Stimulated activated CD8-positive, alpha-beta memory T cell treated with anti-CD3 and anti-CD28 coated beads, Interleukin-15, amount 100 ng/mL, for 4 hours (primary cell): ENCODE measurements around the gene JADE2.

Source experiments
- DNase-seq, 2 donors: peaks; one replicate each; pipeline ENCODE4 v3.0.0-alpha.2; 2020; ENCODE audit warnings: low read depth in 2 of 2

The JADE2 gene

GRCh38 chr5:134569758-134570364, 44.4 kb downstream of the JADE2 start:
- no peak for DNase-seq

DNA sequence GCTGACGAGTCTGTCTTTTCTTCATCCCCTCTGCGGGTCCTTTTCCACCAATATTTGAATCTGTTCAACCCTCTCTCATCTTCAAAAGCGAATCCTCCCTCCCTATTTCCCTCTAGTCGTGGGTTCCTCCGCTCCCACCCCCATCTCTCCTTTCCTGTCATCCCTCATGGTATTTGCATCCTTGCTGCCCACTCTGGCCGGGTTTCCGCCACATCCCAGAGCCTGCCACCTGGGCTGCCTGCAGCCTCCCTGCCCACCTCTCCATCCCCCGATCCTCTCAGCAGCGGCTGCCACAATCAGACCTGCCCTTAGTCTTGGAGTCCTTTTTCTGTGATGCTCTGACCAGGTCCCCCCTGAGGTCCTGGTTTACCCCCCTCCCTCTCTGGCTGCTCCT, 44.9 kb downstream of the JADE2 start:
- DNase-seq = no peak

DNA sequence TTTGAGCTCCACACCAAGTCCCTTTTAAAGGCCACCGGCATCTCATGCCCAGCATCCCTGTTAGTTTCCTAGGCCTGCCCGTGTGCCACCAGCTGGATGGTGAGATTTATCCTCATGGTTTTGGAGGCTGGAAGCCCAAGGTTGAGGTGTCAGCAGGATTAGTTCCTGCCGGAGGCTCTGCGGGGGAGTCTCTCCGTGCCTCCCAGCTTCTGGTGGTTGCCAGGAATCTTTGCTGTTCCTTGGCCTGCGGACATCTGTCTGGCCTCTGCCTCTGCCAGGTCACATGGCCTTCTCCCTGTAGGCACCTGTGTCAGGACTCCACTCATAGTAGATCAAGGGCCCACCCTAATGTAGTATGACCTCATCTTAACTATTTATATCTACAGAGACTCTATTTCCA, 45.4 kb downstream of the JADE2 start:
- no peak for DNase-seq

DNA sequence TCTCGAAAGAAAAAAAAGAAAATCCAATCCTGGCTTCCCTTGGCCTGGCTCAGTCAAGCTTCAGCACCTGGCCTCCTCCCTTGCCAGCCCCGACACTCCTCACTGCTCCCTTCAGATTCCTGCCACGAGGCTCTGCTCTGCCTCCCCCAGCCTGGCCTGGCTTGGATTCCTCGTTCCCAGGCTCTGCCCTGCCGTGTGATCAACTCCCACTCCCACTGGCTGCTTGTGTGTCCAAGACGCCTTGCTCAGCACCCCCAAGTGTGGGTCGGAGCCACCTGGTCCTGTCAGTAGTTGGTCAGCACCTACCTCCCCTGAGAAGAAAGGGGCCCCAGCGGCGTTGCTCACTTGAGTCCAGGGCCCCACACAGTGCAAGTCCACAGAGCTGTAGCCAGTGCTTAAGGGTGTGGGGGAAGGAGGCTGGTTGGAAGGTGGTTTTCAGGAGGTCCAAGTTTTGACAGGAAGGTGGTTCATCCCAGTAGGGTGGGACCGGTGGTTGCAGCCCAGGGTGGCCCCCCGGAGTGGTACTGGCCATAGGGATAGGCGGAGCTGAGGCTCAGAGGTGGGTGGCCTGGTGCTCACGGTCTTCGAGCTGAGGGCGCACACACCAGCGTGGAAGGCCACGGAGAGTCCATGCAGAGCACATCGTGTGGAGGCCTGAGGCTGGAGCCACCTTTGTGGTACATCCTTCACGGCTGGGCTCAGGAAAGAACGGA, 46.4 kb downstream of the JADE2 start:
- DNase-seq = no peak

DNA sequence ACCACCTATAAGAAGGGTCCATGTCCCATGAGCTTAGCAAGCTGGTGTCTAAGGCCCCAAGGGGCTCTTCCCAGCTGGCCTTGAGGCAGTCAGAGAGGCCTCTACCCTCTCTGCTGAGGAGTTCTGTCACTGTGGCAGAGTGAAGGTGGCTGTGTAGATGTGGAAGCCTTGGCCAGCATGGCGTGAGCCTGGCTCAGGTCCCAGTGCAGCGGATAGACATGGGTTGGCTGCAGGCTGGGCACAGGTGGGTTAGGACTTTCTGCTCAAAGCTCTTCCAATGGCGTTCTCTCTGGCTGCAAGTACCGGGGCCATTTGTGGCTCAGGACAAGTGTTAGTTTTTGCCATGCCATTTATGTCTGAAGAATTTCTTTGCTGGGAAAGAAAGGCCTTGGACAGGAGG, 47.3 kb downstream of the JADE2 start:
- no peak for DNase-seq

GRCh38 chr5:134574521-134574920, 49.1 kb downstream of the JADE2 start:
- no peak for DNase-seq

GRCh38 chr5:134575316-134575715, 49.8 kb downstream of the JADE2 start:
- no peak for DNase-seq

GRCh38 chr5:134576386-134577021, 51.0 kb downstream of the JADE2 start:
- no peak for DNase-seq

GRCh38 chr5:134577022-134577795, 51.7 kb downstream of the JADE2 start:
- no peak for DNase-seq

DNA sequence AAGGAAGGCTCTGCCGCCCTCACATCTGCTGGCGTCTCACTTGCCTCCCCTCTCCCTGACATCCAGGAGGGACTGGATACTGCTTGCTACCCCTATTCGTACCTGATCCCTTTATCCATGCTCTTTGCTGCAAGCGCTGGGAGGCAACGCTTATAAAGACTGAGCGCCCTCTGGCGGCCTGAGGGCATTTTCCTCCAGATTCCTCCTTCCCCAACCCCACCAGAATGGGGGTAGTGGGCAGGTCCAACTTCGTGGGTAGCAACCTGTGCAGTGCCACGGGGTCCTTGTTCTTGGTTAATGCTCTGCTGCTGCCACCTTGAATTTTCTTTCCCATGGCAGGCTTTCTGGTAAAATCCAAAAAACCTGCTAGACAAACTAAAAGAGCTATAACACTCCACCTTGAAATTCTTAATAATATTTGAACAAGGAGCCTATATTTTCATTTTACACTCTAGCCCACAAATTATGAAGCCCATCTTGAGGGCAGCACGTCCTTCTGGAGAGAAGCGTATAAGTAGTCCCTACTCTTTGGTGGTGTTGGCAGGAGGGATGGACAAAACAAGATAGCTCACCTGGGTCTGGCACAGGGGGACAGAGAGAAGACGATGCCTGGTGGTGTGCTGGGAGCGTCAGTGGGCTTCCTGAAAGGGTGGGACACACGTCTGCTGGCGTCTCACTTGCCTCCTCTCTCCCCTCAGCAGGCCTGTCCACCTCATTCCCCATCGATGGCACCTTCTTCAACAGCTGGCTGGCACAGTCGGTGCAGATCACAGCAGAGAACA, 52.5 kb downstream of the JADE2 start:
- peak; percentile 45 to 47 for DNase-seq

DNA sequence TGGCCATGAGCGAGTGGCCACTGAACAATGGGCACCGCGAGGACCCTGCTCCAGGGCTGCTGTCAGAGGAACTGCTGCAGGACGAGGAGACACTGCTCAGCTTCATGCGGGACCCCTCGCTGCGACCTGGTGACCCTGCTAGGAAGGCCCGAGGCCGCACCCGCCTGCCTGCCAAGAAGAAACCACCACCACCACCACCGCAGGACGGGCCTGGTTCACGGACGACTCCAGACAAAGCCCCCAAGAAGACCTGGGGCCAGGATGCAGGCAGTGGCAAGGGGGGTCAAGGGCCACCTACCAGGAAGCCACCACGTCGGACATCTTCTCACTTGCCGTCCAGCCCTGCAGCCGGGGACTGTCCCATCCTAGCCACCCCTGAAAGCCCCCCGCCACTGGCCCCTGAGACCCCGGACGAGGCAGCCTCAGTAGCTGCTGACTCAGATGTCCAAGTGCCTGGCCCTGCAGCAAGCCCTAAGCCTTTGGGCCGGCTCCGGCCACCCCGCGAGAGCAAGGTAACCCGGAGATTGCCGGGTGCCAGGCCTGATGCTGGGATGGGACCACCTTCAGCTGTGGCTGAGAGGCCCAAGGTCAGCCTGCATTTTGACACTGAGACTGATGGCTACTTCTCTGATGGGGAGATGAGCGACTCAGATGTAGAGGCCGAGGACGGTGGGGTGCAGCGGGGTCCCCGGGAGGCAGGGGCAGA, 53.3 kb downstream of the JADE2 start:
- DNase-seq = no peak

GRCh38 chr5:134579284-134579771, 53.9 kb downstream of the JADE2 start:
- DNase-seq = no peak

DNA sequence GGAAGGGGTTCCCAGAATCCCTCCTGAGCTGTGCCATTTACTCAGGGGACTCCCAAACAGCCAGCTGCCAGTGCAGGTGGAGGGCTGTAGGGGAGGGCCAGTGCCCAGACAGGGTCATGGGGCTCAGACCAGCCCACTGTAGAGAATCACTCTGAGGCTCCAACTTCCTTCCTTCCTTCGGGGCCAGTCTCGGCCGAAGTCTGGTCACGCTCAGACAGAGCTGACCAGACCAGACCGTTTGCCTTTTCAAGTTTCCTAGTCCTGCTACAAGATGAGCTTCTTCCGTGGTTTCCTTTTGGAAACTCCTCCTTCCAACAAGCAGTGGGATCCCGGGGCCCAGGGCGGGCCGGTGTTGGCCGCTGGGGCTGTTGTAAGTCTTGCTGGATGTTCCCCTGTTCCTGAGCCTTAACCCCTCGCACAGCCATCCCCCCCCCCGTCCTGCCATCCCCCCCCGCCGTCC, 54.6 kb downstream of the JADE2 start:
- no peak for DNase-seq

DNA sequence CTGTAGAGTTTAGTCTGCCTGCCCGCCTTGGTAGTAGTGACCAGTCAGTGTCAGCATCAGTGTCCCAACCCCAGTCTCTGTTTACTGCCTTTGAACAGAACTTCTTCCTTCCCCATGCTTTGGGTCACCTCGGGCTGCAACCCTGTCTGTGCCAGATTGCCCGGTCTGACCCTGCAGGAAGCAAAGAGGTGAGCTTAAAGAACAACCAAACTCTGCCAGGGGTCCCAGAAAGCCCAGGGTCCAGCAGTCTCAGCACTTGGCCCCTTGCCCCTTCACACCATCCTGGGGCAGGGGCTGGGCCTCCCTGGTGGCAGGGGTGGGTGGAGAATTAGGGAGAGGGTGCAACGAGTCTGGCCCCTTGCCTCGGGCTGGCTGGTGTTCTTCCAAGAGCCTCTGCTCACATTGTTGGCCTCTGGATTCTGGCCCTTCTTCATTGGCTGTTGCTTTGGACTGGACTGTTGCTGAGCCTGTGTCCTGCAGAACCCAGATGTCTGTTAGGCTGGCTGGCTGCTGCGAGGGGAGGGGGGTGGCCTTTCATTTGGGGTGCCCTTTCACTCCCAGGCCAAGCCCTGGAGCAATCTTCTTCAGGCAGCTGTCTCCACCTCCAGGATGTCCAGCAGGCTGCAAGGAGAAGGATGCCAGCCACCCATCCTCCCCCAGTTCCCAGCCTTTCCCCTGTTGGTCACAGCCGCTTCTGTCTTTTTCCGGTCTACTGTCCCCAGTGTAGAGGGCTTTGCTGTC, 55.9 kb downstream of the JADE2 start:
- DNase-seq = no peak

- DNase-seq = no peak
Measured at GRCh38 chr5:134582281-134582680, 56.8 kb downstream of the JADE2 start.

DNA sequence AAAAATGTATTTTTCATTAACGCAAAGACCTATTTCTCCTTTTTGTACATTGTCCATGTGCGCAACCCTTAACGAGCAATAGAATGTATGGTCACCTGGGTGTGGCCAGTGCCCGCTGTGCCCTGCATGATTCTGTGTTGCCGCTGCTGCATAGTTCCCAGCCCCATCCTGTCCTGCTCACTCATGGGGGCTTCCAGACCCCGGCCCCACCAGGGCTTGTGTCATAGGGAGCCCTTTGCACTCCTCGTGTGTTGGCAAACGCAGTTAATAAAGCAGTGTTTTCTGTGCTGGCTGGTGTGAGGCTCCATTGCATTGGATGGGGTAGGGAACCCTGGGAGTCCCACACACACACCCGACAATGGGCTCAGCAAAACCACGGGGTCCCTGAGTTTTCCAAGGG, 57.5 kb downstream of the JADE2 start:
- DNase-seq = no peak

DNA sequence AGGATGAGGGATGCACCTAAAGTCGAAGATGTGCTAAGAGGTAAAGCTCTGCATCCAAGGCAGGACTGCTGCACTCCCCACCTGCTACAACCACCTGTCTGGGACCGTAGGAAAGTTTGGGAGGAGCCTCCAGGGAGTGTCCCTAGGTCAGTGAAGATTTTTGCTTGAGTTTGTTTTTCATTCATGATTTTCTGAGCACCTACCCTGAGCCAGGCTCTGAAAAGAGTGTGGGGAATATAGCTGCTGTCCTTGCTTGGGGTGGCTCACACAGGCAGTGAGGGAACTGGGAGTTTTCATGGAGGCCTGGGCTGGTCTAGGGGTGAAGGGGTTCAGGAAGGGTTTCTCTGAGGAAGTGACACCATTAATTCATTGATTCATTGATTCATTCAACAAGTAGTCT, 58.3 kb downstream of the JADE2 start:
- no peak for DNase-seq

DNA sequence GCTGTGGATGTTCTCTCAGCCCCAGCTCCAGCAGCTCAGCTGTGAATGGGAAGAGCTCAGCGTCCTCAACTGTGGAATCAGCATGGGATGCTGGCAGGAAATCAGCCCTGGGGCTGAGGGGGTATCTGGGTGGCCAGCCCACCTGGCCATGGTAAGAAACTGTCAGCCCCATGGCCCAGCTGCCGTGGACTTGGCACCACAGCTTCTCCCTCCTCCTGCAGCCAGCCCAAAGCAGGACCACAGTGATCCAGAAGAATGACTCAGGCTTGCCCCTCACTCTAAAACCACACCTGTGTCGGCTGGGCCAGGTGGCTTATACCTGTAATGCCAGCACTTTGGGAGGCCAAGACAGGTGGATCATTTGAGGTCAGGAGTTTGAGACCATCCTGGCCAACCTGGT, 59.2 kb downstream of the JADE2 start:
- DNase-seq = no peak

DNA sequence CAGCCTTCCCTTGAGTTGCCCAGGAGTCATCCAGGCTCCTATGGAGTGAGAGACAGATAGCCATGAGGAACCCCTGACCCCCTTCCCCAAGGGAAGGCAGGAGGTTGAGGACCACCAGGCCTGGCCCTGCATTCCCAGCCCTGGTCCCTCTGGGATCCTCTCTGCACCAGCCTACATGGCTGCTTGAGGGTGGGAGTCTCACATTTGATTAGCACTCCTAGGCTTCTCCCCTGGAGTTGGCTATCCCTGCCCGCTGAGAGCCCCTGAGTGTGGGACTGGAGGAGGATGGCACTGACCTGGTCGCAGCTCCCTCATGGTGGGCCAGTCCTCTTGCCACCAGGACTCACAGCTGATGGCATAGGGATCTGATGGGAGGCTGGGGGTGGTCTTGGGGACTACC, 60.5 kb downstream of the JADE2 start:
- DNase-seq = no peak

- peak; percentile 52 to 60 for DNase-seq
Measured at GRCh38 chr5:134586866-134587524, 61.5 kb downstream of the JADE2 start.
